OCI-LY7 (cell line): ENCODE data around the gene MARK4.

Experiments used
- EZH2phosphoT487 ChIP-seq: fragments of 200-600 bp; sonication (generic); IDR thresholded peaks from 2 replicates; pipeline ENCODE4 v1.6.1; 2018; ENCODE audit warnings: low read depth, borderline replicate concordance, mild to moderate bottlenecking, mixed run types, antibody characterized with exemption, low read length, moderate library complexity, mixed read lengths
- TF ChIP-seq, protein P1 (sequence below): fragments of 200-600 bp; sonication (generic); conservative IDR thresholded peaks from 2 replicates; pipeline ENCODE4 v1.5.1; 2014; ENCODE audit warnings: mild to moderate bottlenecking, antibody characterized with exemption, low read length, moderate library complexity, mixed read lengths

GRCh38 chr19:45234089-45234869 lies 16.8 kb upstream of the MARK4 start:
- TF ChIP-seq, protein P1, sequence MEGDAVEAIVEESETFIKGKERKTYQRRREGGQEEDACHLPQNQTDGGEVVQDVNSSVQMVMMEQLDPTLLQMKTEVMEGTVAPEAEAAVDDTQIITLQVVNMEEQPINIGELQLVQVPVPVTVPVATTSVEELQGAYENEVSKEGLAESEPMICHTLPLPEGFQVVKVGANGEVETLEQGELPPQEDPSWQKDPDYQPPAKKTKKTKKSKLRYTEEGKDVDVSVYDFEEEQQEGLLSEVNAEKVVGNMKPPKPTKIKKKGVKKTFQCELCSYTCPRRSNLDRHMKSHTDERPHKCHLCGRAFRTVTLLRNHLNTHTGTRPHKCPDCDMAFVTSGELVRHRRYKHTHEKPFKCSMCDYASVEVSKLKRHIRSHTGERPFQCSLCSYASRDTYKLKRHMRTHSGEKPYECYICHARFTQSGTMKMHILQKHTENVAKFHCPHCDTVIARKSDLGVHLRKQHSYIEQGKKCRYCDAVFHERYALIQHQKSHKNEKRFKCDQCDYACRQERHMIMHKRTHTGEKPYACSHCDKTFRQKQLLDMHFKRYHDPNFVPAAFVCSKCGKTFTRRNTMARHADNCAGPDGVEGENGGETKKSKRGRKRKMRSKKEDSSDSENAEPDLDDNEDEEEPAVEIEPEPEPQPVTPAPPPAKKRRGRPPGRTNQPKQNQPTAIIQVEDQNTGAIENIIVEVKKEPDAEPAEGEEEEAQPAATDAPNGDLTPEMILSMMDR: no peak
- no peak for TF ChIP-seq EZH2phosphoT487
